Measurements from ENCODE around the gene NAV2.

NAV2 gene

GRCh38 chr11:20013346-20014066 is 300.9 kb downstream of the NAV2 start:
- no peak for DNase-seq

- no peak for DNase-seq
These were observed 301.4 kb downstream of the NAV2 start for GRCh38 chr11:20014067-20014402.

- DNase-seq, result no peak
These were observed 302.5 kb downstream of the NAV2 start for GRCh38 chr11:20015101-20015500.

GRCh38 chr11:20015529-20016427 is 303.1 kb downstream of the NAV2 start:
- DNase-seq, result no peak

GRCh38 chr11:20016526-20016925 is 303.9 kb downstream of the NAV2 start:
- no peak for DNase-seq

GRCh38 chr11:20017320-20017719 is 304.7 kb downstream of the NAV2 start:
- DNase-seq, result no peak

- no peak for DNase-seq
These were observed 307.6 kb downstream of the NAV2 start for GRCh38 chr11:20020198-20020597.

GRCh38 chr11:20020716-20021115 is 308.1 kb downstream of the NAV2 start:
- no peak for DNase-seq

GRCh38 chr11:20021212-20021611 is 308.6 kb downstream of the NAV2 start:
- no peak for DNase-seq

GRCh38 chr11:20021771-20022362 is 309.2 kb downstream of the NAV2 start:
- DNase-seq, result no peak

GRCh38 chr11:20022363-20023081 is 309.9 kb downstream of the NAV2 start:
- DNase-seq, result no peak

GRCh38 chr11:20023082-20023426 is 310.4 kb downstream of the NAV2 start:
- no peak for DNase-seq

GRCh38 chr11:20024172-20024935 is 311.7 kb downstream of the NAV2 start:
- DNase-seq, result no peak

- DNase-seq, result no peak
These were observed 312.7 kb downstream of the NAV2 start for GRCh38 chr11:20025332-20025840.

- DNase-seq, result no peak
These were observed 314.3 kb downstream of the NAV2 start for GRCh38 chr11:20026629-20027555.

- no peak for DNase-seq
These were observed 314.9 kb downstream of the NAV2 start for GRCh38 chr11:20027556-20028013.

- DNase-seq, result no peak
These were observed 316.6 kb downstream of the NAV2 start for GRCh38 chr11:20029193-20029592.

- no peak for DNase-seq
These were observed 317.8 kb downstream of the NAV2 start for GRCh38 chr11:20030472-20030871.

GRCh38 chr11:20031155-20032001 is 318.7 kb downstream of the NAV2 start:
- no peak for DNase-seq

GRCh38 chr11:20032127-20032526 is 319.5 kb downstream of the NAV2 start:
- no peak for DNase-seq

Measured in CD4-positive, alpha-beta T cell treated with Interleukin-12 subunit alpha and Interleukin-12 subunit beta, for 1 hour (primary cell).